ENCODE data around the gene ARID5B. TPM values are rescaled to one million over a fixed set of nuclear protein-coding genes. Genes with fewer than 3 reads are reported as not detected.

Gene ARID5B
- total RNA-seq, 1 donor from 2014 or later, result 36.9 TPM

DNA sequence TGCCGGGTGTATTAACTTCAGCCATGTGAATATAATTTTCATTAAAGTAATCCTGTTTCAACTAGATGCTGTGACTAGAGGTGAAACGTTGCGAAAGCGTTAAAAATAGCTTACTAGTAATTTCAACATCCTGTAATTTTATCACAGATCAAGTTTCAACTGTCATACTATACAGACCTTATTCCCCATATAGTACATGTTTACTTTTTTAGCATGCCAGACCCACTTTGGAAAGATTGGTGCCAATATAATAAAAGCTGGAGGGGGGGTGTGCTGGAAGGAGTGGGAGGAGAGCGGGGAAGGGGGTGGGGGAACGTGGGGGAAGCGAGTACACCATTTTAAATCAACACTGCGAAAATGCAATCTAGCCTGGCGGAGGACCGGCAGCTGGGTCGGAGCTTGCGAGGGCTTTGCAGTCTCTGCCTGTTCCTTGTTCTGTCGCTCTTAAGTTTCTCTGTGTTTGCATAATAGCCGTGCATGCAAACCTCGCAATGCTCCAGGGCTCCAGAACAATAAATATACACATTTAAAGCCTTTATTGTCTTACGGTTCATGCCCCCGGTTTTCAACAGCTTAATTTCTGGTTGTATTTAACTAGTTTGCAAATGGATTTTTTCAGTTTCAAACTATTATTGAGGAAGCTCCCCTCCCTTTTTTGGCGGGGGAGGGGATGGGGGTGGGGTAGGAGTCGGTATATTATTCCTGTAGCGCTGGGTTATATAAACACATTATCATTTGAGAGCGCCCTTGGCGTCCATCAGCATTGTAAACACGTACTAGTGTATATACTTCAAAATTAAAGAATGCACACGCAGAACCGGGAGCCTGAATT, 1.3 kb upstream of the ARID5B start:
- Mint-ChIP-seq H3K36me3 (peaks cover 3% of the 10 kb centered on the region), H3K9me3 (no peaks in the 10 kb centered on the region), H3K4me3 (peak overlapping the region; percentile 92), H3K27me3 (no peaks in the 10 kb centered on the region), H3K27ac (peak overlapping the region; percentile 99), H3K4me1 (ENCODE audit: unreplicated experiment) (peaks cover 47% of the 10 kb centered on the region)
- TF ChIP-seq, protein P1, sequence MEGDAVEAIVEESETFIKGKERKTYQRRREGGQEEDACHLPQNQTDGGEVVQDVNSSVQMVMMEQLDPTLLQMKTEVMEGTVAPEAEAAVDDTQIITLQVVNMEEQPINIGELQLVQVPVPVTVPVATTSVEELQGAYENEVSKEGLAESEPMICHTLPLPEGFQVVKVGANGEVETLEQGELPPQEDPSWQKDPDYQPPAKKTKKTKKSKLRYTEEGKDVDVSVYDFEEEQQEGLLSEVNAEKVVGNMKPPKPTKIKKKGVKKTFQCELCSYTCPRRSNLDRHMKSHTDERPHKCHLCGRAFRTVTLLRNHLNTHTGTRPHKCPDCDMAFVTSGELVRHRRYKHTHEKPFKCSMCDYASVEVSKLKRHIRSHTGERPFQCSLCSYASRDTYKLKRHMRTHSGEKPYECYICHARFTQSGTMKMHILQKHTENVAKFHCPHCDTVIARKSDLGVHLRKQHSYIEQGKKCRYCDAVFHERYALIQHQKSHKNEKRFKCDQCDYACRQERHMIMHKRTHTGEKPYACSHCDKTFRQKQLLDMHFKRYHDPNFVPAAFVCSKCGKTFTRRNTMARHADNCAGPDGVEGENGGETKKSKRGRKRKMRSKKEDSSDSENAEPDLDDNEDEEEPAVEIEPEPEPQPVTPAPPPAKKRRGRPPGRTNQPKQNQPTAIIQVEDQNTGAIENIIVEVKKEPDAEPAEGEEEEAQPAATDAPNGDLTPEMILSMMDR (conservative IDR thresholded peaks at IDR 0.05), result no peak
- no peak for DNase-seq (ENCODE audit: extremely low spot score, unreplicated experiment)

DNA sequence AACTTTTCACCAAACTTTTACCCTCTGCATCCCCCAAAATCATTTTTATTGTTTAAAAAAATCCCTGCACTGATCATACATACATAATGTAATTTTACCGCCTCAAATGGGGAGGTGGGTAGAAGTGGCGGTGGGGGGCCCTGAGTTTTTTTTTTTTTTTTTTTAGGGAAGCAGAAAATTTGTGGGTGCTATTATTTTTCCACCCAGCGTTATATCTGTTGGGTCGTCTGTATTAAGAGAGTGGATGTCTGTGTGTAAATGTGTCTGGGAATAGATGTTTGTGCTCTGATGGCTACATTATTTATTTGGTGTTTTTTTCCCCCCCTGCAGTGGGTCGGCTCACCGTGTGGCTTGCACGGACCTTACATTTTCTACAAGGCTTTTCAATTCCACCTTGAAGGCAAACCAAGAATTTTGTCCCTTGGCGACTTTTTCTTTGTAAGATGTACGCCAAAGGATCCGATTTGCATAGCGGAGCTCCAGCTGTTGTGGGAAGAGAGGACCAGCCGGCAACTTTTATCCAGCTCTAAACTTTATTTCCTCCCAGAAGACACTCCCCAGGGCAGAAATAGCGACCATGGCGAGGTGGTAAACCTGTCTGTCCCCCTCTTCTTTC, 438 bp downstream of the ARID5B start:
- Mint-ChIP-seq H3K27me3 (no peaks in the 10 kb centered on the region), H3K4me3 (peak overlapping the region; percentile 92), H3K9me3 (no peaks in the 10 kb centered on the region), H3K27ac (peak overlapping the region; percentile 99), H3K36me3 (peaks cover 3% of the 10 kb centered on the region), H3K4me1 (ENCODE audit: unreplicated experiment) (peaks cover 46% of the 10 kb centered on the region)
- TF ChIP-seq, protein P1 (conservative IDR thresholded peaks at IDR 0.05), result no peak
- no peak for DNase-seq (ENCODE audit: extremely low spot score, unreplicated experiment)

DNA sequence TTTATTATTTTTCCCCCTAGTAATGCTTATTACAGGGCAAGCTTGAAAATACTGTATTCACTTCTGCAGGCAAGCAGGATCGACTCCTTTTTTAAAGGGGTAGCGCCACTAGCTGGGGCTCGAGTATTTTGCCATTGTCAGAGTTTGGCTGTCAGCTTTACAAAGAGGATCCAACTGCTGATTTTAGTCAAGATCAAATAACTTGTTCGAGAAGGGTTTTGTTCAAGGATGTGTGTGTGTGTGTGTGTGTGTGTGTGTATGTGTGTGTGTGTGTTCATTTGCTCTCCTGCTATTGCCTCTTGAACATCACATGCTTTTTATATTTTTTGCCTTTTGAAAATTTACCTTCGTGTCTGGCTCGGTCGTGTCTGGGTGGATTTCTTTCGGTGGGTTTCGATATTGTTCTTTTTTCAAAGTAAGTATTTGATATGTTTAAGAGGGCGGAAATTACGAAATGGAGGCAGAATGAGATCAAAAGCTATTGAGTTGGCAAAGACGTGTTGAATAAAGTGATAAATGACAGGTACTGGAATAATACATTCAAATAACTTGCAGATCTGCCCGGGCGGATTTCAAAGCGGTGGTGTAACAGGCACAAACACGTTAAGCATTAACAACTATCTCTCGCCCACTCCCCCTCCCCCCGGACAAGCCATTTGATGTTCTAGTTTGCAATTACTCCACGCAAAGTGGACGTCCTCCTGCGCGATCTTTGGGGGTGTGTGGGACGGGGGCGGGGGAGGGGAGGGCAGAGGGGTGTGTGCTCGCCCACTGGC, 1.1 kb downstream of the ARID5B start:
- peak overlapping the region; percentile 92 for H3K4me3 Mint-ChIP-seq
- H3K27ac Mint-ChIP-seq, result peak overlapping the region; percentile 99
- TF ChIP-seq, protein P1 (conservative IDR thresholded peaks at IDR 0.05), result no peak
- peaks cover 40% of the 10 kb centered on the region for H3K4me1 Mint-ChIP-seq (ENCODE audit: unreplicated experiment)
- H3K36me3 Mint-ChIP-seq, result peaks cover 3% of the 10 kb centered on the region
- no peaks in the 10 kb centered on the region for H3K27me3 Mint-ChIP-seq
- H3K9me3 Mint-ChIP-seq, result no peaks in the 10 kb centered on the region
- DNase-seq (ENCODE audit: extremely low spot score, unreplicated experiment), result no peak

DNA sequence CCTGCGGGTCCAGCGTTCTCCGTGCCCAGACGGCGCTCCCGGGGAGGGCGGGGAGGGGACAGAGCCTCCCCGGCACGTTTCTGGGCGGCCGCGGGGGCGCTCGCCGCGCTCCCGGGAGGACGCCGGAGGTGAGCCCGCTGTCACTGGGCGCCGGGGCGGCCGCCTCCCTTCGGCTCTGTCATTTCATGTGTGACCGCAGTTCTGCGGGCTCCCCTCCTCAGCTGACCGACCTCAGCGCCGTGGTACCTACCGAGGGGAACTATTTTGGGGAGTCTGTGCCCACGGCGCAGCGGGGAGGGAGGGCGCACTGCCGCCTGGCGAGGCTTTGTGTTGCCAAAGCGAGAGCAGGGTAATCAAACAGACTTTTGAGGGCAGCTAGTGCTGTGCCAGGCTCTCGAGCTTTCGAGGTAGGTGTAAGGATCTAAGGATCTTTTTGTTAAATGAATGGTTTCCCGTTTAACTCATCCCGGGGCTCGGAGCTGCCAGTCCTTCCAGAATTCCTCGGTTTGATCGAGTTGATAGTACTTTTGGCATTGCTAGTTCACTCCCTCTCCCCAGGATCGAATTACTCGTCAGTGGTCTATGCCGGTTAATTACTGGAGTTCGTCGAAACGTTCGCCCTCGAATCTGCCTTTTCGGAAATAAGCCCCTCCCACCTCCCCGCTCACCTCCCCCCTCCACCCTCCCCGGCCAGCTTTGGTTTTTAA, 1.9 kb downstream of the ARID5B start:
- Mint-ChIP-seq H3K9me3 (no peaks in the 10 kb centered on the region), H3K36me3 (peaks cover 8% of the 10 kb centered on the region), H3K4me3 (peak overlapping the region; percentile 92), H3K4me1 (ENCODE audit: unreplicated experiment) (peaks cover 36% of the 10 kb centered on the region), H3K27me3 (no peaks in the 10 kb centered on the region), H3K27ac (peak overlapping the region; percentile 88)
- DNase-seq (ENCODE audit: extremely low spot score, unreplicated experiment), result no peak
- TF ChIP-seq, protein P1 (conservative IDR thresholded peaks at IDR 0.05), result peak; percentile 41

DNA sequence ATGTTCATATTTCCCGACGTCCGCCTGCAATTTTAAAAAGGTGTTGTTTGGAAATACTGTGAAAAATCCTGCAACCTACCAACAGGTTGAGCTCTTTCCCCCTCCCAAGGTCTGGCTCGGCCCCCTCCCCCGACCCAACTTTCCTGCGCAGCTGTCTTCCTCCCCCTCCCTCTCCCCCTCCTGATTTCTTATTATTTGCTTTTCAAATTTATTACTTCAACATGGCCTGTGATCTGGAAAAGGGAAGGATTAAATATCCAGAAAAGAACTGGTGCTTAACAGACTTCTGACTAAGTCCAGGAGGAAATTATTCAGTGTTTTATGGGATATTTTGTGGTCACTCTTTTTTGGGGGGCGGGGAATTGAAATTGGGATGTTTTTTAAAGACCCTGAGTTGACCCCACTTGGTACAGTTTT, 2.4 kb downstream of the ARID5B start:
- Mint-ChIP-seq H3K36me3 (peaks cover 10% of the 10 kb centered on the region), H3K27me3 (no peaks in the 10 kb centered on the region), H3K4me3 (peak overlapping the region; percentile 92), H3K4me1 (ENCODE audit: unreplicated experiment) (peaks cover 31% of the 10 kb centered on the region), H3K9me3 (no peaks in the 10 kb centered on the region), H3K27ac (peak overlapping the region; percentile 88)
- no peak for DNase-seq (ENCODE audit: extremely low spot score, unreplicated experiment)
- TF ChIP-seq, protein P1 (conservative IDR thresholded peaks at IDR 0.05), result no peak
